GM19043 (cell line): ENCODE measurements around the gene RBP7.
"Not testable (repeated sequence)": the region's sequence is repeated elsewhere in the genome, so short reads cannot be mapped to it uniquely, and the experiment has no call there.

Source experiments
- ATAC-seq: cut with Tn5 transposase; IDR thresholded peaks from one replicate; pipeline ENCODE4 v1.9.1; 2021; ENCODE audit warnings: low read depth; ENCODE audit not compliant: unreplicated experiment

RBP7 gene

GRCh38 chr1:9996624-9997582, at the start of gene RBP7:
Gene RBP7 (plus strand): TSS chr1:9997228. CDS start chr1:9997259, 31 bp downstream.
- no peak for ATAC-seq

DNA sequence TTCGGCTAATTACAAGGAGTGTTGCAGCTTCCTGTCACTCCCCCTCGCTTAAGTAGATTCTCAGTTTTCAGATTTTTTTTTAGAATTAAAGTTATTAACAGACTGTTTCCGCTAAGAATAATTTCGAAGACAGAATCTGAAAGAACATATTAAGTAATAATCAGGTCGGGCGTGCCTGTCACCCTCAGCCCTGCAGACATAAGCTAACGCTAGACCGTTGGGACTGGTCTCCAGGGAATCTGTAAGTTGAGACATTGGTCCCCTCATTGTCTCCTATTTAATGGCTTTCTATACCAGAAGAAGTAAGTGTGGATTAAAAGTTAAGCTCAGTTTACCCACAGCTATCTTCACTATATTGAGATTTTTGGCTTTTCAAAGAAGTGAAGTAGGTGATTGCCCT, 39.3 kb upstream of the RBP7 start:
- ATAC-seq = no peak

GRCh38 chr1:9960011-9960410, 37.0 kb upstream of the RBP7 start:
- ATAC-seq = no peak

- ATAC-seq = no peak
These were observed 36.1 kb upstream of the RBP7 start for GRCh38 chr1:9960706-9961562.

- no peak for ATAC-seq
These were observed 12.8 kb upstream of the RBP7 start for GRCh38 chr1:9984253-9984652.

DNA sequence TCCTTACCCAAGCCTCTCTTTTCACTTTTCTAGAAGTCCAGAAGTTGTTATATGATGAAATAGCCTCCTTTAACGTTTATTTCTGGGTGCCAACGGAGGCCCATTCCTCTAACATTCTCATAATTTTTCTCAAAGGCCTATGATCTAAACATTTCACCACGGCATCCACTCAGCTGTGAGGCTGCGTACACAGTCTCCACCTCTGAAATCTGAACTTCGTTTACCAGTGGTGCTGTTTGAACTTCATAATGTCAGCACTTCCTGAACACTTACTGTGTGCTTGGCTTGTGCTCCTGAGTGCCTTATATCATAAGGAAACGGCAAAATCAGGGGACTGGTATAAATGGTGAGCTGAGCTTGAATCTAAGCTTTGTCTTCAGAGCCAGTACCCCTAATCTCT, 12.0 kb upstream of the RBP7 start:
- no peak for ATAC-seq

DNA sequence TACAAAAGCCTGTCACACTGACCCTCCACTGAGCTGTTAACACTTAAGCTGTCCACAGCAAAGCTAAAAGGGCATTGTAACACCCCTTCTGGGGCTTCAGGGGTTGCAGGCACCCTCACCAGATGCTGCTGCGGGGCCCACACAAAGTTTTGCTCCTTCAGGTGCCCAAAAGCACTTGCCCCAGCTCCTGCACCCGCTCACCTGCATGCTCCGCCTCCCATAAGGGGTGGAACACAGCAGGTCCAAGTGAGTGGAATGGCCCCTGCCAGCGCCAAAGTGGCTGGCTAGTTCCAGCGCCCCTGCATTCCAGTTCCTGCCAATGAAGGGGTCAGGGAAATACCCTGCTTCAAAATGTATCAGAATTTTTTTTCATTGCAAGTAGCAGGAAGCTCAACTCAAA, 7.3 kb upstream of the RBP7 start:
- no peak for ATAC-seq

DNA sequence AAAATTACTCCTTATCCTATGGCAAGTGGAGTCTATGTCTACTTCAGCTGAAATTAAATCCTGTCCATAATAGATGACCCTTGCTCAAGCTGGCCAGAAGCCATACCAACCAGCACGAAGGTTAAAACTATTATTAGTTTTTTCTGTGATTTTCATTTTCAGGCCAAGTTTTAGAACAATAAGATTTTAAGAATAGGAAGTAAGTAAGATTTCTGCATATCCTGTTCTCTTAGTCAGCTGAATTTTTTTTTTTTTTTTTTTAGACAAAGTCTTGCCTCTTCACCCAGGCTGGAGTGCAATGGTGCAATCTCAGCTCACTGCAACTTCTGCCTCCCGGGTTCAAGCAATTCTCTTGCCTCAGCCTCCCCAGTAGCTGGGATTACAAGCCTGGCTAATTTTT, 6.1 kb upstream of the RBP7 start:
- no peak for ATAC-seq

DNA sequence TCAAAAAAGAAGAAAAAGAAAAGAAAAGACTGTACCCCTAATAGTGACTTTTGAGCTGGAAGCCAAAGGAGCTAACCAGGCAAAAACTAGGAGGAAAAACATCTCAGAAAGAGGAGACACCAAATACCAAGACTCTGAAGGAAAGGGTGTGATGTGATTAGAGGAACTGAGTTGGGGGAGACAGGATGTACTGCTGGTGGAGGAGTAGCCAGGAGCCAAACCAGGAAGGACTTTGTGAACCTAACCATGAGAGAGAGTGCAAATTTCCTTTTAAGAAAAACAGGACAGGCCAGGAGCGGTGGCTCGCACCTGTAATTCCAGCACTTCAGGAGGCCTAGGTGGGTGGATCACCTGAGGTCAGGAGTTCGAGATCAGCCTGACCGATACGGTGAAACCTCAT, 4.1 kb upstream of the RBP7 start:
- no peak for ATAC-seq

GRCh38 chr1:9993561-9994075, 3.4 kb upstream of the RBP7 start:
- ATAC-seq = no peak

DNA sequence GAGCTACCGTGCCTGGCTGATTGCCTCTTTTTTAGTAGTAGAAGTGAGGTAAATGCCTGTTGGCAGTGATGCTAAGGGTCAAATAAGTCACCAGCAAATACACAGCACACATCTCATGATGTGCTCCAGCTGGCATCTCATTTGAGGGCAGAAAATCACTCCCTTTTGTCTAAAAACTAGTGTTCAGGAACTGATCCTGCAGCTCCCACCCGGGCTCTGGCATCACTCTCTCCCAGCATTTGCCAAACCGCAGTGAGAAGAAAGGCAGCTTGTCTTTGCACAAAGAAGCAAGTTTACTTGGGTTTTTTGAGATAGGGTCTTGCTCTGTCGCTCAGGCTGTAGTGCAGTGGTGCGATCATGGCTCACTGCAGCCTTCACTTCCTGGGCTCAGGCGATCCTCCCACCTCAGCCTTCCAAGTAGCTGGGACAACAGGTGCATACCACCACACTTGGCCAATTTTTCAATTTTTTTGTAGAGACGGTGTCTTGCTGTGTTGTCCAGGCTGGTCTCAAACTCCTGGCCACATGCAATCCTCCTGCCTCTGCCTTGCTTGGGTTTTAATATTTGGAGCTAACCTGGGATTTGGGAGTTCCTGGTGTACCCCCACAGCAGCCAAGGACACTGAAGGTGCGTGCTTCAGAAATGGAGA, 4.1 kb downstream of the RBP7 start:
- no peak for ATAC-seq

DNA sequence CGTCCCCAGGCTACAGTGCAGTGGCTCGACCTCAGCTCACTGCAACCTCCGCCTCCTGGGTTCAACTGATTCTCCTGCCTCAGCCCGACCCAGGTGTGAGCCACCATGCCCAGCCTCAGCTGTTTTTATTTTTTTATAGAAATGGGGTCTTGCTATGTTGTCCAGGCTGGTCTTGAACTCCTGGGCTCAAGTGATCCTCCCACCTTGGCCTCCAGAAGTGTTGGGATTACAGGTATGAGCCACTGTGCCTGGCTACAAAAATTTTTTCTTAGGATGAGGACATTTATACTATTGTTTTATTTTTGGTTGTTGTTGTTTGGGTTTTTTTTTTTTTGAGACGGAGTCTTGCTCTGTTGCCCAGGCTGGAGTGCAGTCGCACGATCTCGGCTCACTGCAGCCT, 8.2 kb downstream of the RBP7 start:
- ATAC-seq = not testable (repeated sequence)

DNA sequence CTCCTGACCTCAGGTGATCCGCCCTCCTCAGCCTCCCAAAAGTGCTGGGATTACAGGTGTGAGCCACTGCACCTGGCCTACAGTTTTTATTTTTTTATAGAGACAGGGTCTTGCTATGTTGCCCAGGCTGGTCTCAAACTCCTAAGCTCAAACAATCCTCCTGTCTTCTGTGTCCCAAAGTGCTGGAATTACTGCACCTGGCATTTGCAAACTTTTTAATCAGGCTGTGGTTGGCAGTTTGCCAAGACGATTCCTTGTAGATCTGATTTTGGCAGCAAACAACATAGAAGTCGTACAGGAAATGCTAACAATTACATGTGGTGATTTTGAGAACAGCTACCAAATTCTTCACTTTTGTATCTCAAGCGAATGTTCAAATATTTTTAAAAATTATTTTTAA, 10.1 kb downstream of the RBP7 start:
- ATAC-seq = no peak

DNA sequence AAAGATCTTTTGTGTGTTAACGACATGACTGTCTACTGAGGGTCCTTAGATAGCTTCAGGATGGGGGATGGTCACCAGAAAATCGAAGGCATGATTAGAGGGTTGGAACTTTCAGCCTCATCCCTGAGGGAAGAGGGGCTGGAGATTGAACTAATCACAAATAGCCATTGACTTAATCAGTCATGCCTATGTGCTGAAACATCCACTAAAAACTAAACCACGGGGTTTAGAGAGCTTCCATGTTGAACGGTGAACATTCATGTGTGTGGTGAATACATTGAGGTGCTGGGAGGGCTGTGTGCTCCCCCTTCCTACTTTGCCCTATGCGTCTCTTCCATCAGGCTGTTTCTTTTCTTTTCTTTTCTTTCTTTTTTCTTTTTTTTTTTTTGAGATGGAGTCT, 17.0 kb downstream of the RBP7 start:
- ATAC-seq = no peak

DNA sequence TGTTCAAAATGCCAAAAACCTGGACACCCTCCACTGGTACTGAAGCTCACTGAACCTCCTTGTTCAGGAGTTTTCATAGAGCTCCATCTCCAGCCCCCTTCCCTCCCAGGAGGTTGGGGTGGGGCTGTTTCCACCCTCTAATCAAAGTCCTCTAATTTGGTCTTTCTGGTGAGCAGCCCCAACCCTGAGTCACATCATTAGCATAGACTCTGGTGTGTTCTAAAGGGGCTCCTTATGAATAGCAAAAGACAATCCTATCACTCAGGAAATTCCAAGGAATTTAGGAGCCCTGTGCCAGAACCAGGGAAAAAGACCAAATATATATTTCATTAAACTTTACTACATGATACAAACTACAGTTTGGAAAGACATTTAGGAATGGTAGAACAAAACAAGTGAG, 22.5 kb downstream of the RBP7 start:
- ATAC-seq = no peak

GRCh38 chr1:10020086-10020485, 23.1 kb downstream of the RBP7 start:
- ATAC-seq = no peak

GRCh38 chr1:10020678-10021077, 23.6 kb downstream of the RBP7 start:
- ATAC-seq = not testable (repeated sequence)

DNA sequence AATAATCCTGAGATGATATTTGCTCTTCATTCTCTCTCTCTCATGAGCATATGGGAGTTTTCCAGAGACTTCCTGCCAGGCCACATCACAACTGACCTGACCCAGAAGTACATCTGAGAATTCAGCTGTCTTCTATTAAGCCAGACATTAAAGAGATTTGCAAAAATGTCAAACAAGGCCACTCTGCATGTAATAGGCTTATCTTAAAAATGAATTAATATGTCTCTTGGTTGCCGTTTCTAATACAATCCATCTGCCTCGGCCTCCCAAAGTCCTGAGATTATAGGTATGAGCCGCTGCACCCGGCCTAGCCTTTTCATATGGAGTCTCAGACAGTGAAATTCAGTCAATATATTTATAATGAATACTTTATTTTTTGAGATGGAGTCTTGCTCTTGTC, 25.0 kb downstream of the RBP7 start:
- not testable (repeated sequence) for ATAC-seq

DNA sequence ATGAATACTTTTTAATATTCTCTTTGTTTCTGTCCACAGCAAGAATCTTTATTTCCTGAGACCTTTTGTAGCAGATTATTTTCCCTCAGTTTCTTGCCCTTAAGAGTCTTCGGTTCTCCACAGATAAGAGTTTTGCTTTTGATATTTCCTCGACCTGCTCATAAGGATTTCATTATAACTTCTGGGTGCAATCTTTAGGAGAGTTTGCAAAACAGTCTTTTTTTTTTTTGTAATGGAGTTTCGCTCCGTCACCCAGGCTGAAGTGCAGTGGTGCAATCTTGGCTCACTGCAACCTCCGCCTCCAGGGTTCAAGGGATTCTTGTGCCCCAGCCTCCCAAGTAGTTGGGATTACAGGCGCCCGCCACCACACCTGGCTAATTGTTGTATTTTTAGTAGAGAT, 25.6 kb downstream of the RBP7 start:
- no peak for ATAC-seq

DNA sequence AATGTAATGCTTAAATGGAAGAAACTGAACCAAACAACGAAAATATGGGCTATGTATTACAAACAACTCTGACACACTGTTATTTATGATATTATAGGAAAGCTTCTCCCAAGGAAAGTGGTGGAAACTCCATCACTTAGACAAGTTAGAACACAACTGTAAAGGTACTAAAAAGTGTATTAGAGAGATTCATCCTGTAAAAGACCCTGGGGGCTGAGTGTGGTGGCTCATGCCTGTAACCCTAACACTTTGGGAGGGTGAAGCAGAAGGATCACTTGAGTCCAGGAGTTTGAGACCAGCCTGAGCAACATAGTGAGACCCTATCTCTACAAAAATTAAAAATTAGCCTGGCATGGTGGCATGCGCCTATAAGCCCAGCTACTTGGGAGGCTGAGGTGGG, 28.3 kb downstream of the RBP7 start:
- ATAC-seq = no peak

DNA sequence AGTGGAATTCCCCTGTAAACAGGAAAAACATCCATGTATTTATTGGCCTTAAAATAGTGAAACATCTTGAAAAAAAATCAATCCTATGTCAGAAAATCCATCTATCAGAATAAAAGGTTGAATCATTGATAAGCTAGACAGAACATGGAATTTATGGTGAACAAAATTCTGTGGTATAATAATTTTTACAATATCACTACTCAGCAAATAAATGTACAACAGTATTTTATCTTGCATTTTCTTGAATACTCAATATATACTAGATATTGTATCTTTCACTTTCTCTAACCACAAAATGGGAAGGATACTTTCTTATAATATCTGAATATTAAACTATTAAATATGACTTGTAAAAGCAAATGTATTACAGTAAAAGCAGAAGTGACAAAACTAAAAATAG, 30.0 kb downstream of the RBP7 start:
- no peak for ATAC-seq
